Hepatocyte (in vitro differentiated cells): ENCODE results near the gene HERC2. TPM values are rescaled to one million over a fixed set of nuclear protein-coding genes. Genes with fewer than 3 reads are reported as not detected.
"Not testable (repeated sequence)": the region's sequence is repeated elsewhere in the genome, so short reads cannot be mapped to it uniquely, and the experiment has no call there.

Experiments
- DNase-seq: peaks from one replicate; pipeline ENCODE4 v3.0.0-alpha.2; 2016; ENCODE audit warnings: low spot score
- H2AFZ ChIP-seq: fragments of 200-600 bp; sonication (generic); 2 replicates; pipeline ENCODE4 v1.6.0; 2016; ENCODE audit warnings: antibody characterized with exemption, mild to moderate bottlenecking
- H3K27ac ChIP-seq: fragments of 200-600 bp; sonication (generic); 2 replicates; pipeline ENCODE4 v1.5.1; 2016; ENCODE audit warnings: mild to moderate bottlenecking
- H3K27me3 ChIP-seq: fragments of 200-600 bp; sonication (generic); 2 replicates; pipeline ENCODE4 v1.6.1; 2016
- H3K36me3 ChIP-seq: fragments of 200-600 bp; sonication (generic); replicated peaks from 2 replicates; pipeline ENCODE4 v1.5.1; 2016; ENCODE audit warnings: low read depth; ENCODE audit not compliant: insufficient read depth
- H3K4me1 ChIP-seq: fragments of 200-600 bp; sonication (generic); 2 replicates; pipeline ENCODE4 v1.5.1; 2016; ENCODE audit warnings: mild to moderate bottlenecking, moderate library complexity; ENCODE audit not compliant: insufficient read depth
- H3K4me2 ChIP-seq: fragments of 200-600 bp; sonication (generic); 2 replicates; pipeline ENCODE4 v1.6.0; 2016
- H3K4me3 ChIP-seq: fragments of 200-600 bp; sonication (generic); 2 replicates; pipeline ENCODE4 v1.5.1; 2016; ENCODE audit warnings: mild to moderate bottlenecking
- H3K79me2 ChIP-seq: fragments of 200-600 bp; sonication (generic); 2 replicates; pipeline ENCODE4 v1.6.0; 2017; ENCODE audit warnings: mild to moderate bottlenecking
- H3K9me2 ChIP-seq: fragments of 200-600 bp; sonication (generic); replicated peaks from 2 replicates; pipeline ENCODE4 v1.6.0; 2017; ENCODE audit warnings: mild to moderate bottlenecking; ENCODE audit not compliant: insufficient read depth
- H3K9me3 ChIP-seq: fragments of 200-600 bp; sonication (generic); 2 replicates; pipeline ENCODE4 v1.5.1; 2016; ENCODE audit warnings: low read depth, mild to moderate bottlenecking
- H4K20me1 ChIP-seq: fragments of 200-600 bp; sonication (generic); 2 replicates; pipeline ENCODE4 v1.6.0; 2016; ENCODE audit warnings: mild to moderate bottlenecking; ENCODE audit not compliant: insufficient read depth, poor library complexity, severe bottlenecking
- EZH2phosphoT487 ChIP-seq: fragments of 200-600 bp; sonication (generic); IDR thresholded peaks from one replicate; pipeline ENCODE4 v1.6.1; 2018; ENCODE audit warnings: antibody characterized with exemption, mild to moderate bottlenecking, low read depth, moderate library complexity; ENCODE audit not compliant: unreplicated experiment, severe bottlenecking
- WGBS: methylation state at CpG from one replicate; pipeline ENCODE4 v1.1.6; 2016; ENCODE audit warnings: low lambda C conversion rate; ENCODE audit errors: missing lambda C conversion rate; 5-methylcytosine and 5-hydroxymethylcytosine counted together
- polyA plus RNA-seq: library from polyadenylated mRNA; unstranded; fragments of >200 nt; fragmentation: Nextera tagmentation; extraction: Ambion mirVana; gene quantifications from 2 replicates; pipeline ENCODE4 v1.2.1, GENCODE V29; 2016
- total RNA-seq: library from RNA; depleted of rRNA; stranded (reverse); fragments of >200 nt; gene quantifications from 2 replicates; pipeline ENCODE4 v1.2.3, GENCODE V29; 2014

The HERC2 gene
- total and polyA plus RNA-seq, 2 experiments from 2014 or later, result 30.2 to 57.4 TPM

DNA sequence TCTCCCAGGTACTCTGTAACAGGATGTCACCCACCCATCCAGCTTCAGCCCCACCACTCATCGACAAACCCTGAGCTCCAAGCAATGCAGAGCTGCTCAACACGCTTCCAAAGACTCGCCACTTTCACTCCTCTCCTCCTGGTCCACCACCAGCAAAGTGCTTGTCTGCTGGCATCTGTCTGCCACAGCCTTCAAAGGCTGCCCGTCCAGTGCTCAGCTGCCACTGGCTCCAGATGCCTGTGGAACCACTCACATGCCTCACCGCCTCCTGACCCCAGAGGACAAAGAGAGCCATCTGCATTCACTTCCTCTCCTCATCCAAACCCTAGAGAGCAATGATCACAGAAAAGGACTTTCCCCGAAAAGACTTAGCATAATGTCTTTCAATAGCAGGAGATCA lies 113.4 kb downstream of the HERC2 start:
- Histone ChIP-seq H3K4me3 (no peak overlapping the region), H4K20me1 (no peaks in the 10 kb centered on the region), H2AFZ (no peak overlapping the region), H3K4me1 (no peaks in the 10 kb centered on the region), H3K36me3 (no peaks in the 10 kb centered on the region), H3K4me2 (no peak overlapping the region), H3K27me3 (no peaks in the 10 kb centered on the region), H3K79me2 (no peaks in the 10 kb centered on the region), H3K27ac (no peak overlapping the region), H3K9me3 (no peaks in the 10 kb centered on the region), H3K9me2 (no peaks in the 10 kb centered on the region)
- 96% methylated on average over 6 of the region's 6 CpGs for WGBS
- DNase-seq, result no peak
- no peak for TF ChIP-seq EZH2phosphoT487

GRCh38 chr15:28205640-28206039 lies 116.3 kb downstream of the HERC2 start:
- not testable (repeated sequence) for DNase-seq

GRCh38 chr15:28203055-28203828 lies 118.7 kb downstream of the HERC2 start:
- H3K36me3 ChIP-seq, H3K27ac ChIP-seq, H3K27me3 ChIP-seq, H3K9me3 ChIP-seq, H3K79me2 ChIP-seq, H3K9me2 ChIP-seq, H3K4me1 ChIP-seq, H3K4me3 ChIP-seq, H3K4me2 ChIP-seq, H2AFZ ChIP-seq, DNase-seq, H4K20me1 ChIP-seq: not testable (repeated sequence)
- 83% methylated on average over 16 of the region's 18 CpGs for WGBS

More at GRCh38 chr15:28205640-28206039, 116.3 kb downstream of the HERC2 start:
- H3K4me3 ChIP-seq, H2AFZ ChIP-seq, H3K27ac ChIP-seq, H3K4me2 ChIP-seq, H4K20me1 ChIP-seq, H3K79me2 ChIP-seq, H3K36me3 ChIP-seq, H3K9me2 ChIP-seq, H3K4me1 ChIP-seq, H3K27me3 ChIP-seq, H3K9me3 ChIP-seq: not testable (repeated sequence)
- 69% methylated on average over 2 of the region's 10 CpGs for WGBS

- H3K9me2 ChIP-seq, H3K4me3 ChIP-seq, H3K4me2 ChIP-seq, H3K4me1 ChIP-seq, H2AFZ ChIP-seq, H3K27ac ChIP-seq, H3K27me3 ChIP-seq, DNase-seq, H3K9me3 ChIP-seq, H4K20me1 ChIP-seq, H3K79me2 ChIP-seq, H3K36me3 ChIP-seq: not testable (repeated sequence)
- 94% methylated on average over 9 of the region's 23 CpGs for WGBS
Observed at GRCh38 chr15:28202124-28202523, 119.9 kb downstream of the HERC2 start.

DNA sequence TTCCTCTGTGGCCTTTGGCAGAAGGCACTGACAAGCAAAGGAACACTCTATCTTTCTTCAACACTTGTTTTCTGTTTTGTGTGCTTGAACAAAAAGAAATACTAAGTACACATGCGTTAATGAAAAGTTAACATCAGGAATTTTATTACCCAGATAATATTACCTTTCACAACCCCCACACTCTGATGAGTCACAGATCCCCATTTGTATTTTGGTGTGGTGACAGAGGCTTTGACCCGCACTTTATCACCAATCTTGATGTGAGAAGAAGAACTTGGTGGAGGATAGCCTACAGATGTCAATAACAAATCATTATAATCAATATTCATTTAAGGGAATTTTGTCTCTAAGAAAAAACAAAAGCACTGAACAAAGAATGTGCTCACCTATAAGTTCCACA lies 123.8 kb downstream of the HERC2 start:
- not testable (repeated sequence) for H3K36me3 ChIP-seq

GRCh38 chr15:28197694-28198093 lies 124.3 kb downstream of the HERC2 start:
- H3K4me2 ChIP-seq, H3K27ac ChIP-seq, H2AFZ ChIP-seq, DNase-seq, H3K27me3 ChIP-seq, H3K4me1 ChIP-seq, H3K4me3 ChIP-seq, H4K20me1 ChIP-seq, H3K9me3 ChIP-seq, H3K36me3 ChIP-seq, H3K79me2 ChIP-seq, H3K9me2 ChIP-seq: not testable (repeated sequence)
- 93% methylated on average over 4 of the region's 4 CpGs for WGBS

More for the DNA sequence above, 123.8 kb downstream of the HERC2 start:
- not testable (repeated sequence) for H3K27ac ChIP-seq, H2AFZ ChIP-seq, H3K4me1 ChIP-seq, H4K20me1 ChIP-seq, H3K4me3 ChIP-seq, H3K9me3 ChIP-seq, H3K4me2 ChIP-seq, H3K27me3 ChIP-seq, H3K9me2 ChIP-seq, H3K79me2 ChIP-seq, DNase-seq
- WGBS, result 84% methylated on average over 2 of the region's 2 CpGs

DNA sequence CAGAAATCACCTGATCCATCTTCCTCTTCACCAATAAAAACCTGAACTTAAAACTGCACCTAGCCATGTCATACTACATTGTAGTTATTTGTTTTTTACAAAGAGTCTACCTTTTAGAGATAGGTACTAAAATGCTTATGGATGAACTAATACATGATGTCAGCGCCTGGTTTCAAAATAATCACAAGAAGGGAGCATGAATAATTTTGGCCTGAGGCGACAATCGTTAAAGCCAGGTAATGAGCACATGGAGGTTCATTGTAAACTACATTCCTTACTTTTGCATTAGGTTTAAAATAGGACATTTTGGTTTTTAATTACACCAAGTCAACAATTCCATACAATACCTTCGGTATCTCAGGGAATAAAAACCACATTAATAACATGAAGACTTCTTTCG lies 125.4 kb downstream of the HERC2 start:
- H3K79me2 ChIP-seq, H2AFZ ChIP-seq, H3K27ac ChIP-seq, H3K36me3 ChIP-seq, H3K27me3 ChIP-seq, DNase-seq, H3K9me2 ChIP-seq, H3K9me3 ChIP-seq, H3K4me1 ChIP-seq, H4K20me1 ChIP-seq, H3K4me2 ChIP-seq, H3K4me3 ChIP-seq: not testable (repeated sequence)
- WGBS, result 99% methylated on average over 5 of the region's 5 CpGs
